ENCODE measurements around the gene PRAME.
"Not testable (repeated sequence)": the region's sequence is repeated elsewhere in the genome, so short reads cannot be mapped to it uniquely, and the experiment has no call there.

PRAME gene, protein sequence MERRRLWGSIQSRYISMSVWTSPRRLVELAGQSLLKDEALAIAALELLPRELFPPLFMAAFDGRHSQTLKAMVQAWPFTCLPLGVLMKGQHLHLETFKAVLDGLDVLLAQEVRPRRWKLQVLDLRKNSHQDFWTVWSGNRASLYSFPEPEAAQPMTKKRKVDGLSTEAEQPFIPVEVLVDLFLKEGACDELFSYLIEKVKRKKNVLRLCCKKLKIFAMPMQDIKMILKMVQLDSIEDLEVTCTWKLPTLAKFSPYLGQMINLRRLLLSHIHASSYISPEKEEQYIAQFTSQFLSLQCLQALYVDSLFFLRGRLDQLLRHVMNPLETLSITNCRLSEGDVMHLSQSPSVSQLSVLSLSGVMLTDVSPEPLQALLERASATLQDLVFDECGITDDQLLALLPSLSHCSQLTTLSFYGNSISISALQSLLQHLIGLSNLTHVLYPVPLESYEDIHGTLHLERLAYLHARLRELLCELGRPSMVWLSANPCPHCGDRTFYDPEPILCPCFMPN

DNA sequence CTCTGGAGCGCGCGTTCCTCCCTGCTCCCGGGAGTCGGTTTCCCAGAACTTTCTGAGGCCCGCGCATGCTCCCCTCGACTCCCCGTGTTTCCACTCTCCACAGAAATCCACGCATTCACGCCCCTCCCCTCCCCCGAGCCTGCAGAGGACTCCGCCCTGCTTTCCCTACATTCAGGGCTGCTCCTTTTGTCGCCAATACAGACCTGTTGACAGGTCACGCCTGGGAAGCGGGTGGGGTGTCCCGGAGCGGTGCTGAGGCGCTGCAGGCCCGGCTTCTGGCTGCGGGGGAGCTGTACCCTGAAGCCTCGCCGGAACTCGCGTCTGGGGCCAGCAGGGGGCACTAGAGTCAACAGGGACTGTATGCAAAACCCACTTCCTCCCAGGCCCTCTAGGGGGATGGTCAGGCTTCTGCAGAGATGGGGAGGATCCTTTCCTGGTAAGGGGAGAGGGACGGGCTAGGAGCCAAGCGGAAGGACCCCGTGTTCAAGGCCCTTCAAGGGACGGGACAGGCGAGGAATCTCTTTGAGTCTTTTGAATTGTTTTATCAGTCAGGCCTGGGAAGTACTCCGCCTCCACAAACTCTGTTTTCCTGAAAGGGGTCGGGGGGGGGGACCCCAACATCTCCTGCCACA is at the start of gene PRAME:
TSS of gene PRAME (minus strand) at position 294 of the 632 bp plus-strand sequence. CDS start 2,433 bp downstream, outside the sequence.
- peak; percentile 20 to 23 for DNase-seq (ENCODE audit: low read depth in 2 of 2)

DNA sequence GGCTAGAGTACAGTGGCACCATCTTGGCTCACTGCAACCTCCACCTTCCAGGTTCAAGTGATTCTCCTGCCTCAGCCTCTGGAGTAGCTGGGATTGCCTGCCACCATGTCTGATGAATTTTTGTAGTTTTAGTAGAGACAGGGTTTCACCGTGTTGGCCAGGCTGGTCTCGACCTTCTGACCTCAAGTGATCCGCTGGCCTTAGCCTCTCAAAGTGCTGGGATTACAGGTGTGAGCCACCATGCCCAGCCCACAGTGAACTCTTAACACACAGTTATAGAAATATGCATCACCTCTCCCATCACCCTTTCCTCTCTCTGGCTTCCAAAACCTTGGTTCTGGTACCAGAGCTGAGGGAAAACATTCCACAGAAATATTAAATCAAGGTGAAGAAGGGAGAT is 49.0 kb upstream of the PRAME start:
- not testable (repeated sequence) for DNase-seq (ENCODE audit: low read depth in 2 of 2)

DNA sequence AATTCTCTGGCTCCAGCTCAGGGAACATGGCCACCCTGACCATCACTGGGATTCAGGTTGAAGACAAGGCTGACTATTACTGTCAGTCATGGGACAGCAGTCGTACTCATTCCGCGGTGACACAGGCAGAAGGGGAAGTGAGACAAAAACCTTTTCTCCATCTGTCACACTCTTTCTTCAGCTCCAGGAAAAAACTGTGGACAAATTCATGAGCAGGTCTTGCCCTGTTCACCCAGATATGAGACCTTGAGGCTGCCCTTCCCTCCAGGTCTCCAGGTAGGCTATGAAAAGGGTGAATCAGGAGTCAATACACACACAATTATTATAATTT is 46.0 kb upstream of the PRAME start:
- no peak for DNase-seq (ENCODE audit: low read depth in 2 of 2)

DNA sequence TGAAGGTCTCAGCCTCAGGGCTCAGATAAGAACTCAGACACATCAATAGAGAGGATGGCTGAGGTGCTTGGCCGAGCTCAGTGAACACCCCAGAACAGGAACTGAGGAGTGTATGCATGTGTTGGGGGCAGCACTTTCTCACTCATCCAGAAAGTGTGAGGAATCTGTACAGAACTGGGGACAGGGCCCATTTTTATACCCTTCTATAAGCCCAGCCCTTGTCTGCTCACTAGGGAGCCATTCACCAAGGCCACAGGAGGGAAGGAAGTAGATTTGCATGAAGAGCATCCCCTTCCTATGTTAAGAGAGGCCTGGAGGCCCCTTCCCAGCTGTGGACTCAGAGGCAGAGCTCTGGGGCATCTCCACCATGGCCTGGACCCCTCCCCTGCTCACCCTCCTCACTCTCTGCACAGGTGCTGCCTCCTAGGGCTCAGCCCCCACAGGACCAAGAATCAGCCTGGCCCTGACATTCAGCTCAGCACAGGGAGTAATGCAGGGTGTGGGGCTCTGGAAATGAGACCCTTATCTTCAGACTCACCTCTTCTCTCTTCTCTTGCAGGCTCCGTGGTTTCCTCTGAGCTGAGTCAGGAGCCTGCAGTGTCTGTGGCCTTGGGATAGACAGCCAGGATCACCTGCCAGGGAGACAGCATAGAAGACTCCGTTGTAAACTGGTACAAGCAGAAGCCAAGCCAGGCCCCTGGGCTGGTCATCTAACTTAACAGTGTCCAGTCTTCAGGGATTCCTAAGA is 45.4 kb upstream of the PRAME start:
- no peak for DNase-seq (ENCODE audit: low read depth in 2 of 2)

DNA sequence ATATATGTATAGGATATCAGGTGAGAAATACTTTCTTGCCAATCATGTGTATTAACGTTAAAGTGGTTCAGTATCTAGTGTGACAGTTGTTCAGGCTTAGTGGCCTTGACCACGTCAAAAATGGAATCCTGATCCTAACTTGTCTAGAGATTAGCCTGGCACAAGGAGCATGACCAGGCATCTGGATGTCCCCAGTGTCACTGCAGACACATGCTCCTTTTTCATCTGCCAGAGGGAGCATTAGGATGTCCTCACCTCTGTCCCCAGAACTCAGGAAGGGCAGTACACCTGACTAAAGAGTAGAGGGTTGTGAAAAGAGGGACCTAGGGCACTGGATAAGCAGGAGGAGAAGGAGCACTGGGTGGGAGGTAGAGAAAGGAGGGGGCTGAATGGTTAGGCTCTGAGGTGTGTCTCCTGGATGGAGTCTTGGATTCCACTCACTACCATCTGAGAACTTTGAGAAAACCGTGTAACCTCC is 44.4 kb upstream of the PRAME start:
- DNase-seq (ENCODE audit: low read depth in 2 of 2) = no peak

DNA sequence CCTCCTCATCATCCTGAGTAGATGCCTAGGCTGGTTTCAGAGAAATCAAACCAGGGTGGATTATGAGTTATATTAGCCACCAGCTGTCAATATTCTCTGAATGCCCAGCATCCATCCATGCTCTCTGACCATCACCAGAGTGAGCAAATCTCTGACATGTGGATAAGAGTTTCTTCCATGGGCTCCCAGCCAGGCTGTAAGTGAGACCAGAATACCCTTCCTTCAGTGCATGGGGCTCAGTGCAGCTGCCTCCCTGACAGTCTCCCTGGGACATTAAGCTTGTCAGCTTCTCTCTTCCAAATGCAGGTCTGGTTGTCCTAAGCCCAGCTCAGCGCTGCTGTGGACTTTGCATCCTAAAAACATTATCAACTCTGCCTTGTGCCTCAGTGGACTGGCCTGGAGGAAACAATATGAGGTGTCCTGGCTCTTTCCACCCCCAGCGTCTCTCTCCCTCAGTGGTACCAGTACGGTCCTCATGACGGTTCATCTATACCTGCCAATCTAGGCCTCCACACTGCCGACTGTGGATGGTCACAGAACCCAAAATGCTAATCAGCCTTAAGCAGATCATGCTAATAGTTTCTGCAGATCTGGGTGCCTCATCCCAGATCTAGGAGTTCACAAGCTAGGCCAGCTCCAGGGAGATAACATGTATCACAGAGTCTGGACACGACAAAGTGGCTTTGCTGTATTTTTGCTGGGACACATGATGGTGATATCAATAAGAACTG is 41.6 kb upstream of the PRAME start:
- no peak for DNase-seq (ENCODE audit: low read depth in 2 of 2)

DNA sequence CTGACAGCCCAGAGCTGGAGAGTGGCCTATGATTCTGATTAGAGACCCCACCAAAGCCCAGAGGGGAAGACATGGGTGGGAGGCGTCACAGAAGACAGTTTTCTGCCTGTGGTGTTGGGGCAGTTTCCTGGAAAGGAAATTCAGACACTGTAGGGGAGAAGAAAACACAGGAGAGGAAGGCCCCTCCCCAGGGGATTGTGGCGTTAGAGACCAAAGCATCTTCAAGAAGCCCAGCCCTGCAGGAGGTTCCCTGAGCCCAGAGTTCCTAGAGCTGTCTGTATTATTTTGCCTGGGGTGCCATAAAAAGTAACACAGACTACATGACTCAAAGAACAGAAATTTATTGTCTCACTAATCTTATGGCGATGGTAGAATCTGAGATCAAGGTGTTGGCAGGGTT is 40.2 kb upstream of the PRAME start:
- DNase-seq (ENCODE audit: low read depth in 2 of 2) = no peak

DNA sequence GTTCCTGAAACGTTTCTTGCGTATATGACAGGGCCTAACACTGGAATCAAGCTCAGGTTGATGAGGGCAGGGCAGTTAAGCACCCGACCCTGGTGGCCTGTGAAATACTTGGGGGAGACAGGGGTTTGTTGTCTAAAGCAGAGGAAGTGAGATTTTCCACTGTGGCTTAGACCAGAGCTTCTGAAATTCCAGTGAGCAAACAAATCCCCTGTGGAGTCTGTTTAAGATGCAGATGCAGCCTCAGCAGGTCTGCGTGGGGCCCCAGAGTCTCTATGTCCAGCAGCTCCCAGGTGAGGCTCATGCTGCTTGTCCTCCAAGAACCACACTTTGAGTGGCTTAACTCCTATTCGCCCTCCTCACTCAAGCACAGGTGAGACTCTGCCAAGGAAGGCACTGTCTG is 39.1 kb upstream of the PRAME start:
- DNase-seq (ENCODE audit: low read depth in 2 of 2) = no peak

DNA sequence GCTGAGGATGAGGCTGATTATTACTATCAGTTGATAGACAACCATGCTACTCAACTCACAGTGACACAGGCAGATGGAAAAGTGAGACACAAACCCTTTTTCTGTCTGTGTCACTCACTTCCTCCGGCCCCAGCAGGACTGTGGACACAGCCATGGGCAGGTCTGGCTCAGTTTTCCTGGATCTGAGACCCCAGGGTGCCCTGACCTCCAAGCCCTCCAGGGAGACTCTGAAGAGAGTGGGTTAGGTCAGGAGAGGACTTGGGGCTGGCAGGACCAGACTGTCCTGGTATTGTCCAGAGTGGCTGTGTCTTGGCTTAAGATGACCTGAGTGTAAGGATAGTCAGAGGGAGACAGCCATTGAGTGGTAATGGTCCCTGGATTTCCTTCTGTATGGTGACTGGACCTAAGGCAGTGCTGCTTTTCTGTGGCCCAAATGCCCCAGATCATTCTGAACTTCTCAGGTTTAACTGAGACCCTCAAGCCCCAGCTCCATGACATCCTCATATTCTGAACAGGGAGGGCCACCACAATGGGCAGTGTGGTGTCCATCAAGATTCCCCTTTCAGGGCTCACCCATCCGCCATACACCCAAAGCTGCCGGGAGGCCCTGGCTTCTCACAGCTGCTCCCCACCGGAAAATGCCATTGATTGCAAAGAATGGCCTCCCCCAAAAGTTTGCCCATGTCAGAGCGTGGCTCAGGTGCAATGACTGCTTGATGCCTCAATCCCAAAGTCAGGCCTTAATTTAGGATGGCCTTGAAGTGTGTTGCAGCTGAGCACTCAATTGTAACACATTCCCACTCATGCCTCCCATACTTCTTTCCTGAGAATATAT is 36.2 kb upstream of the PRAME start:
- no peak for DNase-seq (ENCODE audit: low read depth in 2 of 2)

DNA sequence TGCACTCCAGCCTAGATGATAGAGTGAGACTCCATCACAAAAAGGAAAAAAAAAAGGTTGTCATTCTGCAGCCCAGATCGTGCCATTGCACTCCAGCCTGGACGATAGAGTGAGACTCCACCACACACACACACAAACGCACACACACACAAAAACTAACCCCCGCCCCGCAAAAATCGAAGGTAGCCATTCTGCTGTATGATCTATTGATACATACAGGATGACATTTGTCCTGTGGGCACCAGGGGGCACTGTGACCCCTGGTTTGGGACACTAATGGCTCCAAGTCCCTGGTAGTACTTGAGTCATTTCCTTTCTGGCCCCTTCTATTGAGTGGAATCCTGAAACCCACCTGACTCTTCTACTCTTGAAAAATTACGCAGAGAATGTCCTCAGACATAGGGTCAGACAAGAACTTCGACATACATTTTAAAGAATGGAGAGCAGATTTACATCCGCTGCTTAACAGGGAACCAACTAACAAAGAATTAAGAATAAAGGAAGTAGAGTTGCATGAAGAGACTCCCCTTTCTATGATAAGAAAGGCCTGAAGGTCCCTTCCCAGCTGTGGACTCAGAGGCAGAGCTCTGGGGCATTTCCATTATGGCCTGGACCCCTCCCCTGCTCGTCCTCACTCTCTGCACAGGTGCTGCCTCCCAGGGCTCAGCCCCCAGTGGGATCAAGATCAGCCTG is 35.0 kb upstream of the PRAME start:
- DNase-seq (ENCODE audit: low read depth in 2 of 2) = no peak

DNA sequence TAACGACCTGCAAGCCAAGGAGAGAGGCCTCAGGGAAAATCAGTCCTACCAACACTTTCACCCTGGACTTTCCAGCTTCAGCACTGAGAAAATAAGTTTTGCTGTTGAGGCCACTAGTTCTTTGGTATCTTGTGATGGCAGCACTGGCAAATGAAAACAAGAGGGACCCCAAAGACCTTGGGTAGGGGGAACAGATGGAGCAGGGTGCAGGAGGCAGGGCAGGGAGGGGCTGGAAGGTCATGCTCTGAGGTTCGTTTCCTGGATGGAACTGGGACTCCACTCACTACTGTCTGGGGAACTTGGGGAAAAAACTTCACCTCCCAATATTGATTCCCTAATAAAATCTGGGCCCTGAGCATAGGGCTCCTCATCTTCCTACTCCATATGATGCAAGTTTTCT is 34.2 kb upstream of the PRAME start:
- no peak for DNase-seq (ENCODE audit: low read depth in 2 of 2)

DNA sequence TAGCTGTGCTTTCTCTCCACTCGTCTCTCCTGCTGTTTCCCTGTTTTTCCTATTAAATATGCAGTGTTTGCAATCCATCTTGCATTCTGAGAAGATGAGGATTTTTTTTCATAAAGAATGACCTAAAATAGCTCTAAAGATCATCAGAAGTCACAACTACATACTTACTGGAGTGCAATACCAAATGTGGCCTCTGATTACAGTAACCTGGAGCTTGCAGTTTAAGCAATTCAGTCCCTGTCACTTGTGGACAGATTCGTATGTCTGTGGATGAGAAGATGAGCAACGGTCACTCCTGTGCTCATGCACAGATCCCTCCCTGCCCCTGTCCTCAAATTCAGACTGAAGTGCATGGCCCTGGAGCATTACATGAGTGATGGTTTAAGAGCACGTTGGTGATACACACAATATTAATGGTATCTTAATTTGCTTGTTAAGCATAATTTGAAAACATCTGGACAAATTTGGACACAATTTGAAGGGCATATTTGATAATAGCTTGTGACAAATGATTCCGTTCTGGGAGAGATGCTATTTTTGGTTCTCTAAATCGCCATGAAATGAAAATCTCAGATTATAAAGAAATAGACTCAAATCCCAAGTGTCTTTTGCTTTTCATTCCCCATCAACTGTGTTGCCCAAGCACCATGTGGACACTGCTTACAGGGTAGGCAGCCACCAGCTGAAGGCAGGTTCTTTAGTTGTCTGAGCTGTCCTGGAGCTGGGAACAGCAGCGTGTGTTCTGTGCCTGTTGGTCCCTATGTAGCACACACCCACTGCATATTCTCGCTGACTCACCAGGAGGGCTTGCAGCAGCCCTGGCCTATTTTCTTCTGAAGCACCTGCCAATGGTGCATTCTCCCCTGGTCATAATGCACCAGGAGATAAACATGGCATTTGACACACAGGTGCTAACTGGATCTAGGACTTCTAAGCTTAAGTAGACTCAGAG is 32.6 kb upstream of the PRAME start:
- DNase-seq (ENCODE audit: low read depth in 2 of 2) = no peak

DNA sequence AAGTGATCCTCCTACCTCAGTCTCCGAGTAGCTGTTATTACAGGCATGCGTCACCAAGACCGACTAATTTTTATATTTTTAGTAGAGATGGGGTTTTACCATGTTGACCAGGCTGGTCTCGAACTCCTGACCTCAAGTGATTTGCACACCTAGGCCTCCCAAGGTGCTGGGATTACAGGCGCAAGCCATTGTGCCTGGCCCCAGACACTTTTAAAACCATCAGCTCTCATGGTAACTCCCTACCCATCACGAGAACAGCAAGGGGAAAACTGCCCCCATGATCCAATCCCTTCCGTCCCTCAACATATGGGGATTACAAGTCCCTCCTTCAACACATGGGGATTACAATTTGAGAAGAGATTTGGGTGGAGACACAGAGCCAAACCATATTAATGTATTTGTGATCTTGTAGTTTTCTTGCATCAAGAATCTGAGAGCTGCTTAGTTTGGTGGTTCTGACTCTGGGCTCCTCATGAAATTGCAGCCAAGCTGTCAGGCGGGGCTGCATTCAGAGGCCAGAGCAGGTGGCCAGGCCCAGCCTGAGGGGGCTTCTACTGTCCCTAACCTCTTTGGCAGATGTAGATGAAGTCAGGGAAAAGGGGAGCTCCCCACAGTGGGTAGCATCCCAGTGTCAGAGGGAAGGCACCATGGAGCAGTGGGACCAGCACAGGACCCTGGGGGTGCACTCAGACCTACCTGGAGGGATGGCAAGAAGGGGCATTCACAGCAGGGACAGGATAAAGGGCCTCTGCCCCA is 31.2 kb upstream of the PRAME start:
- DNase-seq (ENCODE audit: low read depth in 2 of 2) = no peak

DNA sequence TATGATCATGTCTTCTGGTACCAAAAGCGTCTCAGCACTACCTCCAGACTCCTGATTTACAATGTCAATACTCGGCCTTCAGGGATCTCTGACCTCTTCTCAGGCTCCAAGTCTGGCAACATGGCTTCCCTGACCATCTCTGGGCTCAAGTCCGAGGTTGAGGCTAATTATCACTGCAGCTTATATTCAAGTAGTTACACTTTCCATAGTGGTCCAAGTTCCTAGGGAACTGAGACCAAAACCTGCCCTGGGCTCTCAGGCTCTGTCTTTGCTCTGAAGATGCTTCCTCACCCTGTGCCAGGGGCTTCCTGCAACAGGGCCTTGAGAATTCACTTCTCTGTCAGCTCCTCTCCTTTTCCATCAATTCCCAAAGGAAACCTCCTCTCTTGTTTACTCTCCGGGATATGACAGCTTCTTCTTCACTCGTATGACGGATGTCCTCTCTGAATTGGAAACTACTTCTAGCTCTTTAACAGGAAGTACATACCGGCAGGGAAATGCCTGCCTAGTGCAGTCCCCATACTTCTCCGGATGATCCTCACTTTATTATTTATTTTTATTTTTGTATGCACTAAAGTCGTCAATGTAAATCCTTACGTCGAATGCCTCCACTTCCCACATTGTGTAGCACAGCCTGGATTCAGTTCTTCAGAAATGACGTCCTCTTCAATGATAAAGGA is 29.6 kb upstream of the PRAME start:
- DNase-seq (ENCODE audit: low read depth in 2 of 2) = no peak

DNA sequence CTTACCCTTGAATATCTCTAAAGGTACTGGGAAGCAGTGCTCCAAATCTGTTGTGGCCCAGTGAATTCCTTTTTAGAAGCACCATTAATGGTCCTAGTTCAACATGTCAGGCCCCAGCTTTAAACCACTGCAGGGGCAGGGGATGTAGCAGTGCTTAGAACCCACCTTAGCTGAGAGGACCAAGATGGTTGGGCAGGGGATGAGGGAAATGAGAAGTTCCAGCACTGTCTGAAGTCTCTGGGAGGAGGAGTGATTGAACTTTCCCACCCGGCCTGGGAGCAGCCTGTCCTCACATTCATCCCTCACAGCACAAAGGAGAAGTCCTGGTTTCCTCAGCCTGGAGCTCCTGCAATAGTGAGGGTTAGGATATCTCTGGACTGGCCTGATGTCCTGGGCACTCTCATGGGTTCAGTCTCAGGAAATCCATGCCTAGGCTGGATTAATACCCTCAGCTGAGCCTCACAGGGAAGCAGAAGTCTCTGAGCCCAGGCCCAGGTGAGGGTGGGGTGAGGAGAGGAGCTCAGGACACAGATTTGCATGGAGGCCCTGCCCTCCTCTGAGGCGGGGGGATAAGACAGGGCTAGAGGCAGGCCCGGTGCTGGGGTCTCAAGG is 28.6 kb upstream of the PRAME start:
- DNase-seq (ENCODE audit: low read depth in 2 of 2) = no peak

DNA sequence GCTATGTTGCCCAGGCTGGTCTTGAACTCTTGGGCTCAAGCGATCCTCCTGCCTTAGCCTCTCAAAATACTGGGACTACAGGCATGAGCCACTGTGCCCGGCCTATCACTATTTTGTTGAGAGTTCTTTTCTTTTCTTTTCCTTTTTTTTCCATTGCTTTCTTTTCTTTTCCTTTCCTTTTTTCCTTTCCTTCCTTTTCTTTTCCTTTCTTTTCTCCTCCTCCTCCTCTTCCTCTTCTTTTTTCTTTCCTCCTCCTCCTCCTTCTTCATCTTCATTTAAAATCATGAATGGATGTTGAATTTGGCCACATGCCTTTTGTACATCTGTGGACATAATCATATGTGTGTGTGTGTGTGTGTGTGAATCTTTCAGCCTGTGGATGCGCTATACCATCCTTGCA is 25.7 kb upstream of the PRAME start:
- no peak for DNase-seq (ENCODE audit: low read depth in 2 of 2)

DNA sequence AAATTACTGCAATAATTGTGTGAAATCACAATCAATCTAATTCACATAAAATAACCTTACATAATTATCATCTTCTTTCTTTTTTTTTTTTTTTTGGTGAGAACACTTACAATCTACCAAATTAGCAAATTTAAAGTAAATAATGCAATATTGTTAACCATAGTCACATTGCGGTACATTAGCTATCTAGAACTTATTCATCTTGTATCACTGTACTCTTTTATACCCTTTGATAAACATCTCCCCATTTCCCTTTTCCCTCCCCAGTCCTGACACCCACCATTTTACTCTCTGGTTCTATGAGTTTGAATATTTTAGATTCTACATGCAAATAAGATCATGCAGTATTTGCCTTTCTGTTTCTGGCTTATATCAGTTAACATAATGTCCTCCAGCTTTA is 24.0 kb upstream of the PRAME start:
- no peak for DNase-seq (ENCODE audit: low read depth in 2 of 2)
